GM19025 (cell line): ENCODE data around the gene HIVEP3.

Experiments
- ATAC-seq: cut with Tn5 transposase; IDR thresholded peaks from one replicate; pipeline ENCODE4 v1.9.1; 2021; ENCODE audit warnings: mild to moderate bottlenecking, low read depth, moderate library complexity; ENCODE audit not compliant: unreplicated experiment

HIVEP3 gene

DNA sequence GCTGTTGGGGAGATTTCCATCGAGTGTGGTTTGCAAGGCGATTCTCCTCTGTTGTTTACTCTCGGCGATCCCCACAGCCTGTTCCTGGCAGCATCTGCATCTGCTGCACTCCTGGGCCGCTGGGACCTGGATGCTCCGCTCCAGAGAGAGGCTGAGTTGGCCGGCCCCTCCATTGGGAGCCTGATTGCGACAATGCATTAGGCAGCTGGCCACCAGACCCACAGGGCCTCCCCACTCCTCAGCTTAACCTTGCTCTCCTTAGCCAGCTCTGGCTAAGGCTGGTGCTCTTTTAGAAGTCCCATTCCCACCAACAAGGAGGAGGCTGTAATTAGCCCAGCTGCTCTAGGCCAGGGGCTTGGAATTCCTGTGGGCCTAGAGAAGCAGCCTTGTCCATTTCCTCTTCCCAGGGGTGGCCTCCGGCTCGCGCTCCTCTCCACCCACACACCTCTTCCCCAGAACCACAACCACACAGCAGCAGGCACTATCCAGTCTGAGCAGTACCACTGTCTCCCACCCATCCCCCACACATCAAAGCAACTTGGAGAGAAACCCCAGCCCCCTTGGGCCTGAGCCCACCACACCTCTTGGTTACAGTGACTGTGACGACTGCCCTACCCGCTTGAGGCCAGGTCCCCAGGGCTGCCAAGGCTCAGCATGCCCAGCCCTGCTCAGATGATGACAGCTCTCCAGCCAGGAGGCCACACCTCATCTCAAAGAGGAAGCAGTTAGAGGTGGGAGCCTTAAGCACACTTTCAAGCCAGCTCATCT is 240.4 kb downstream of the HIVEP3 start:
- ATAC-seq: peak; percentile 43

GRCh38 chr1:41677620-41678019 is 241.1 kb downstream of the HIVEP3 start:
- ATAC-seq: no peak

DNA sequence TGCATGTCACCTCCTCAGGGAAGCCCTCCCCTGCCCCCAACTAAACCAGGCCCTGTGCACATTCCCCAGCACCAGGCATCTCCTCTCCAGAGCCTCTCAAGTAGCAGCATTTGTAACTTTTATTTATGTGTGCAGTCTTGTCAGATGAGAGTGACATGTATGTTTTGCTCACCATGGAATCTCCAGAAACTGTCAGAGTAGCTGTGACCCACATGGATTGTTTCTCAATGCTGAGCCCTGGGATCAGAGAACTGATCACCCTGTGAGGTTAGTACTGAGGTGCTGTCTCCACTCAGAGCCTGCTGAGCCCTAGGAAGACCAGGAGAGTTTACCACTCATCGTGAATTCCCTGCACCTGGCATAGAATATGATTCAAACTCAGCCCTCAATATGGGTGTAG is 243.3 kb downstream of the HIVEP3 start:
- no peak for ATAC-seq

DNA sequence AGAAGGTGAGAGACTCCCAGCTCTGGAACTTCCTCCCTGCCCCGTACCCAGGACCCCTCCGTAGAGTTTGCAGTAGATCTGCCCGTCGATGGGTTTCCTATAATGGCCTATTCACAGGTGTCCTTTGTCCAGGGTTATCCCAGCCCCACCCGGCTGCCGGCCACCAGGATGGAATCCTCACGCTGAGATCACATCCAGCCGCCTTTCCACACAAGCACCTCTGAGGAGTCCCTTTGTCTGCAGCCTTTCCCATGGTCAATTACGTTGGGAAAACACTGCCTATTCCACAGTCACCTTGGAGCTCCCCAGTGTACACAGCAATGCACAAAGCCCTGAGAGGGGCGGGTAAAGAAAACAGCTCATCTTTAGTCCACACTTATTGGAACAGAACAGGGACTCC is 244.2 kb downstream of the HIVEP3 start:
- ATAC-seq: no peak

- no peak for ATAC-seq
These were observed 244.9 kb downstream of the HIVEP3 start for GRCh38 chr1:41673806-41674205.

DNA sequence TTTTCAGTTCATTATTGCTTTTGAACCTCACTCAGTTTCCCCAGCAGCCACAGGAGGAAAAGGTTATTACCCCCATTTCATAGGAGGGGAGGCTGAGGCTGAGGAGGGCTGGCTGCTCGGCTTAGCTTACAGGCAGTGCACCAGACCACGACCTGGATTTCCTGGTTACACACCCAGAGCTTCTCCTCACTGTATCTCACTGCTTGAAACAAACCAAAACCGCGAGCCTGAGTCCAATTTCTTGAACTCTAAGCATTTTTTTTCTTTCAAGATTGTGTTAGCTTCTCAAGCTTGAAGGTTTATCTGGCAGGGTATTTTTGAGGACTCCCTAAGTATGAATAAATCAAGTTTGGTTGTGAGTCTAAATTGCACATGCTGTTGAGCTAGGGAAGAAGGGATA is 245.3 kb downstream of the HIVEP3 start:
- ATAC-seq: no peak

DNA sequence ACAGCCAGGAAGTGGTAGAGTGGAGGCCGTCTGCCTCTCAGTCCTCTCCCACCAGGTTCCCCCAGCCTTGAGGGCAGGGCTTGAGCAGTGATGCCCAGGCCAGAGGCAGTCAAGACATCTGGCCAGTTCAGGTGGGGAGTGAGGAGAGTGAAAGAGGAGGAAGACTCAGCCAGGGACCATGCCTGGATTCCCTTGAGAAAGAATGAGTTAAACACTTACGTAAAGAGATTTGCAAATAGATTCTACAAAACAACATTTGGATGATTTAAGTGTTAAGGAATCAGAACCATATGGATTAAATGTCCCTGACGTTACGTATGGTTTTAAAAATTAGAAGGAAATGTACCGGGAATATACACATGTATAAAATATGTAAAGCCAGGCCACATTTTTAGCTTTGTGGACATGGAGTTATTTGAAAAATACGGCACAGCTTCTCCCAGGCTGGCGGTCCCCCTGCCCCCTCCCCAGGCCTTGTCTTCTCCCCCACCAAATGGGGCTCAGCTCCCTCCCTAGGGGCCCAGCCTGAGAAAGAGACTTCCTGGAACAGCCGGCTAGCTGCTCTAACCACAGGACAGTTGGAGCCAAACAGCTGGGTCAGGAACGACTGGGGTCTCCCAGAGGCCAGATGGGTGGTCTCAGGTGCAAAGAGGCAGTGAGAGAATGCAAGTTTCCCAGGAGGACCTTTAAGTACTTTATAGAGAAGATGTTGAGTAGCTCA is 245.9 kb downstream of the HIVEP3 start:
- no peak for ATAC-seq

GRCh38 chr1:41672173-41672572 is 246.5 kb downstream of the HIVEP3 start:
- no peak for ATAC-seq

- no peak for ATAC-seq
These were observed 247.5 kb downstream of the HIVEP3 start for GRCh38 chr1:41671116-41671755.

- ATAC-seq: no peak
These were observed 248.3 kb downstream of the HIVEP3 start for GRCh38 chr1:41670217-41670957.

GRCh38 chr1:41668967-41669366 is 249.8 kb downstream of the HIVEP3 start:
- no peak for ATAC-seq

GRCh38 chr1:41668054-41668660 is 250.6 kb downstream of the HIVEP3 start:
- ATAC-seq: no peak

GRCh38 chr1:41666981-41667631 is 251.6 kb downstream of the HIVEP3 start:
- ATAC-seq: peak; percentile 78

- ATAC-seq: no peak
These were observed 252.5 kb downstream of the HIVEP3 start for GRCh38 chr1:41665962-41666917.

- ATAC-seq: no peak
These were observed 253.7 kb downstream of the HIVEP3 start for GRCh38 chr1:41664861-41665640.

DNA sequence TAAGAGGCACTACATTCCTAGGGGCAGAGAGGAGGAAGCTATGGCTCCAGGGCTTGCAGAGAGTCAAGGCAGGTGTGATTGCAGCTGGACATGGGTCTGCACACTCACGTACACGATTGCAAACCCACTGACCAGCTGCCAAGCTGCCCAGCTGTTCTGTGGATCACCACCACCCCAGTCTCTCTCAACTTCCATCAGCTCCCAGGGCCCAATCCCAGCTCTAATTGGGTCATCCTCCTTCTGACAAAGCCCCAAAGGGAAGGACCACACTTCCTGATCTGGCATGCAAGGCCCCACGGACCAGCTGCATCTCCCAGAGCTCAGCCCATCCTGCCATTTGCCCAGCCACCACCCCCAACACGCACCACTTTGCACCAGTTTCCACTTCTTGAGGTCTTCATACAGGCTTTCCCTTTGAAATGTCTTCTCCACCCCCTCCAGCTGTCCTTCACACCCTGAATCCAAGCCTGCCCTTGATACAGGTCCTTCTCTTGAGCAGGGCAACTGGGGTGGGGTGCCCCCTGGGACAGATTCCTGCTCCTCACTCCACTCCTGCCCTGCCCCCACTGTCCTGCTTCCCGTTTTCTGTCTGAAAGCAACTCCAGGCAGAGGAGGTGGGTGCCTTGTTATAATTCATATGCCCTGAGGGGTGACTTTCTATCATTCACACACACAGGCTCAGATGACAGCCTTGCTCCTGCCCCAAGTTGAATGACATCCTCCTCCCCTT is 254.9 kb downstream of the HIVEP3 start:
- ATAC-seq: no peak

GRCh38 chr1:41662765-41663437 is 255.8 kb downstream of the HIVEP3 start:
- peak; percentile 5 for ATAC-seq
